ENCODE measurements around the gene CFAP298. TPM values are rescaled to one million over a fixed set of nuclear protein-coding genes. Genes with fewer than 3 reads are reported as not detected.

Gene CFAP298
- total and polyA plus RNA-seq, 2 donors (not counting 3 experiments of a cell fraction or from before 2014, with no cell fraction given), result 17.6 to 44.1 TPM

DNA sequence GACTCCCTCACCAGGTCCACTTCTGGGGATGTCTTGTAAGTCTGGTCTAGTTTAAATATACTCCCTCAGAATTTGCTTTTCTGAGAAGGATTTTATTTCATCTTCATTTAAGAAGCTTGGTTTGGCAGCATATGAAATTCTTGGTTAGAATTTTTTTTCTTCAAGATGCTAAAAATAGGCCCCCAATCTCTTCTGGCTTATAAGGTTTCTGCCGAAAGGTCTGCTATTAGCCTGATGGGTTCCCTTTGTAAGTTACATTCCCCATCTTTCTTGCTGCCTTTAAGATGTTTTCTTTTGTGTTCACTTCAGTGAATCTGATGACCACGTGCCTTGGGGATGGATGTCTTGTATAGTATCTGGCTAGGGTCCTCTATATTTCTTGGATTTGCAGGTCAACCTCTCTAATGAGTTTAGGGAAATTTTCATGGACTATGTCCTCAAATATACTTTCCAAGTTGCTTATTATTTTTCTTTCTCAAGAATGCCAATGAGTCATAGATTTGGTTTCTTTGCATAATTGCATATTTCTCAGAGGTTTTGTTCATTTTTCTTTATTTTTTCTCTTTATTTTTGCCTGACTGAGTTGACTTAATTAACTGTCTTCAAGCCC lies 46.2 kb downstream of the CFAP298 start:
- POLR2A ChIA-PET, result no interaction called here
- dilution Hi-C loops (cut with MboI; ENCODE audit: extremely low pct_ligation_motif_present, low sequenced_read_pairs) (no loop called here), intact Hi-C loops (cut with micrococcal nuclease) (loop anchor here (5.0 kb wide), 1 partner anchor 224 kb away; no protein-coding TSS in a partner anchor)
- H2AFZ ChIP-seq (ENCODE audit: low read depth, low read length), result no peak overlapping the region
- no peaks in the 10 kb centered on the region for H3K27me3 ChIP-seq (ENCODE audit: control insufficient read depth in 2 of 2, insufficient read depth in 2 of 2, low read length in 2 of 2)
- BruUV-seq (replicated peaks), result no TSS peak
- H3K4me1 ChIP-seq (ENCODE audit: control insufficient read depth, extremely low read depth, insufficient read depth, low read length), result peaks cover 17% of the 10 kb centered on the region
- FAIRE-seq (no peak), DNase-seq (ENCODE audit: low read depth, low spot score) (no peak)
- H4K20me1 ChIP-seq (replicated peaks; ENCODE audit: control insufficient read depth, extremely low read depth, insufficient read depth, low read length), result no peaks in the 10 kb centered on the region
- no peaks in the 10 kb centered on the region for H3K36me3 ChIP-seq (ENCODE audit: control insufficient read depth in 2 of 2, extremely low read depth in 1 of 2, insufficient read depth in 2 of 2, low read length in 2 of 2)
- TF ChIP-seq POLR2AphosphoS5 (IDR thresholded peaks at IDR 0.05; ENCODE audit: insufficient read depth, low read depth, low read length), result no peak
- TF ChIP-seq JUN (IDR thresholded peaks at IDR 0.05; ENCODE audit: borderline replicate concordance, insufficient read depth, insufficient read length, low read depth), result no peak
- no peak for TF ChIP-seq EZH2 (IDR thresholded peaks at IDR 0.05; ENCODE audit: borderline replicate concordance, low read depth, low read length, severe bottlenecking)
- TF ChIP-seq MYC (IDR thresholded peaks at IDR 0.05; ENCODE audit: low read depth, low read length), result no peak
- TF ChIP-seq GATA2 (IDR thresholded peaks at IDR 0.05; ENCODE audit: insufficient read depth, insufficient read length, low read depth, low read length), result no peak
- TF ChIP-seq, protein P1, sequence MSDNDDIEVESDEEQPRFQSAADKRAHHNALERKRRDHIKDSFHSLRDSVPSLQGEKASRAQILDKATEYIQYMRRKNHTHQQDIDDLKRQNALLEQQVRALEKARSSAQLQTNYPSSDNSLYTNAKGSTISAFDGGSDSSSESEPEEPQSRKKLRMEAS (IDR thresholded peaks at IDR 0.05; ENCODE audit: insufficient read depth, insufficient read length), result no peak
- TF ChIP-seq POLR2A (IDR thresholded peaks at IDR 0.05; ENCODE audit: low read depth, low read length), result no peak
- no peak for TF ChIP-seq CTCF (IDR thresholded peaks at IDR 0.05; ENCODE audit: extremely low read depth in 1 of 2, insufficient read depth in 1 of 2, low read depth in 1 of 2, low read length in 2 of 2)
- TF ChIP-seq FOS (IDR thresholded peaks at IDR 0.05; ENCODE audit: borderline replicate concordance, insufficient read depth, low read length), result no peak
- H3K4me2 ChIP-seq (ENCODE audit: insufficient read depth, low read length), result no peak overlapping the region
- H3K9me3 ChIP-seq (replicated peaks; ENCODE audit: control insufficient read depth, insufficient read depth, low read length), result peaks cover 2% of the 10 kb centered on the region
- H3K4me3 ChIP-seq (replicated peaks in 1 of 3; ENCODE audit: insufficient read depth in 1 of 3, low read depth in 1 of 3, low read length in 3 of 3), result no peak overlapping the region
- H3K9ac ChIP-seq (replicated peaks; ENCODE audit: extremely low read depth, insufficient read depth, low read length), result no peak overlapping the region
- no peaks in the 10 kb centered on the region for H3K79me2 ChIP-seq (ENCODE audit: control insufficient read depth, insufficient read depth, low read length)
- CTCF ChIA-PET, result interaction anchor here (1.5 kb wide), 1 partner anchor 162 kb away, joined by 4 read pairs; no protein-coding TSS in a partner anchor
- H3K27ac ChIP-seq (ENCODE audit: insufficient read depth, low read depth, low read length), result no peak overlapping the region
- H3K9me1 ChIP-seq (replicated peaks; ENCODE audit: control insufficient read depth, extremely low read depth, insufficient read depth, low read length), result no peaks in the 10 kb centered on the region

Data from endothelial cell of umbilical vein (primary cell).